H9 (cell line): ENCODE data around the gene HEPHL1. TPM values are rescaled to one million over a fixed set of nuclear protein-coding genes. Genes with fewer than 3 reads are reported as not detected.

Experiments used
- DNase-seq: peaks from one replicate; pipeline ENCODE4 v3.0.0-alpha.2; 2017
- H2AFZ ChIP-seq: one replicate; pipeline ENCODE4 v1.6.1; 2013; ENCODE audit warnings: mild to moderate bottlenecking, low read length, control low read depth, moderate library complexity
- H2AK5ac ChIP-seq: 2 replicates; pipeline ENCODE4 v1.6.1; 2013; ENCODE audit warnings: low read length, control low read depth, mixed read lengths; ENCODE audit not compliant: insufficient read length
- H2BK120ac ChIP-seq: one replicate; pipeline ENCODE4 v1.6.1; 2013; ENCODE audit warnings: low read depth, mild to moderate bottlenecking, low read length, control low read depth, inconsistent platforms; ENCODE audit not compliant: poor library complexity, severe bottlenecking
- H2BK12ac ChIP-seq: 2 replicates; pipeline ENCODE4 v1.6.1; 2013; ENCODE audit warnings: low read length, control low read depth, mixed read lengths, low read depth; ENCODE audit not compliant: insufficient read length
- H2BK15ac ChIP-seq: 2 replicates; pipeline ENCODE4 v1.6.1; 2013; ENCODE audit warnings: low read depth, low read length, control low read depth
- H2BK20ac ChIP-seq: one replicate; pipeline ENCODE4 v1.6.1; 2013; ENCODE audit warnings: low read depth, mild to moderate bottlenecking, low read length, control low read depth, inconsistent platforms; ENCODE audit not compliant: poor library complexity, severe bottlenecking
- H2BK5ac ChIP-seq: 2 replicates; pipeline ENCODE4 v1.6.1; 2013; ENCODE audit warnings: low read length, control low read depth, mixed read lengths; ENCODE audit not compliant: insufficient read length
- H3K14ac ChIP-seq: 2 replicates; pipeline ENCODE4 v1.6.1; 2013; ENCODE audit warnings: low read length, control low read depth; ENCODE audit not compliant: insufficient read depth
- H3K18ac ChIP-seq: 2 replicates; pipeline ENCODE4 v1.6.1; 2013; ENCODE audit warnings: low read depth, mild to moderate bottlenecking, mixed read lengths, low read length, control low read depth; ENCODE audit not compliant: insufficient read length
- H3K23ac ChIP-seq: 2 replicates; pipeline ENCODE4 v1.6.1; 2013; ENCODE audit warnings: low read length, control low read depth, mixed read lengths, low read depth; ENCODE audit not compliant: insufficient read length
- H3K23me2 ChIP-seq: 2 replicates; pipeline ENCODE4 v1.6.1; 2013; ENCODE audit warnings: low read depth, mild to moderate bottlenecking, mixed read lengths, low read length, control low read depth; ENCODE audit not compliant: insufficient read length, poor library complexity, severe bottlenecking
- H3K27ac ChIP-seq: 2 replicates; pipeline ENCODE4 v1.5.1; 2013; ENCODE audit warnings: low read length, control low read depth, mixed read lengths, low read depth; ENCODE audit not compliant: insufficient read length
- H3K27me3 ChIP-seq: 2 replicates; pipeline ENCODE4 v1.6.1; 2013; ENCODE audit warnings: low read length, control low read depth, inconsistent platforms; ENCODE audit not compliant: insufficient read depth
- H3K4ac ChIP-seq: 2 replicates; pipeline ENCODE4 v1.6.1; 2013; ENCODE audit warnings: low read depth, mild to moderate bottlenecking, control low read depth, inconsistent platforms, low read length, moderate library complexity
- H3K4me1 ChIP-seq: 2 replicates; pipeline ENCODE4 v1.6.1; 2013; ENCODE audit warnings: low read length, control low read depth, inconsistent platforms; ENCODE audit not compliant: insufficient read depth
- H3K4me2 ChIP-seq: 2 replicates; pipeline ENCODE4 v1.6.1; 2013; ENCODE audit warnings: low read length, control low read depth, mixed read lengths; ENCODE audit not compliant: insufficient read length, insufficient read depth
- H3K56ac ChIP-seq: 2 replicates; pipeline ENCODE4 v1.6.1; 2013; ENCODE audit warnings: low read depth, mild to moderate bottlenecking, mixed read lengths, low read length, control low read depth; ENCODE audit not compliant: insufficient read length
- H3K79me1 ChIP-seq: 2 replicates; pipeline ENCODE4 v1.6.1; 2013; ENCODE audit warnings: low read depth, mild to moderate bottlenecking, moderate library complexity, low read length, control low read depth, inconsistent platforms; ENCODE audit not compliant: insufficient read depth, poor library complexity, severe bottlenecking
- H3K79me2 ChIP-seq: 2 replicates; pipeline ENCODE4 v1.6.1; 2013; ENCODE audit warnings: low read length, control low read depth, inconsistent platforms; ENCODE audit not compliant: insufficient read depth
- H3K9ac ChIP-seq: 2 replicates; pipeline ENCODE4 v1.6.1; 2013; ENCODE audit warnings: low read length, control low read depth, mixed read lengths; ENCODE audit not compliant: insufficient read length; ENCODE audit errors: extremely low read depth
- H3K9me3 ChIP-seq: one replicate; pipeline ENCODE4 v1.6.1; 2013; ENCODE audit warnings: low read depth, low read length, inconsistent platforms; ENCODE audit not compliant: control insufficient read depth
- H3T11ph ChIP-seq: one replicate; pipeline ENCODE4 v1.6.1; 2013; ENCODE audit warnings: mild to moderate bottlenecking, low read length, control low read depth, inconsistent platforms
- H4K20me1 ChIP-seq: one replicate; pipeline ENCODE4 v1.6.1; 2013; ENCODE audit not compliant: control insufficient read depth, insufficient read length, insufficient read depth
- H4K5ac ChIP-seq: 2 replicates; pipeline ENCODE4 v1.6.1; 2013; ENCODE audit warnings: low read depth, mild to moderate bottlenecking, mixed read lengths, low read length, control low read depth; ENCODE audit not compliant: insufficient read length
- H4K8ac ChIP-seq: replicated peaks from 2 replicates; pipeline ENCODE4 v1.6.1; 2013; ENCODE audit warnings: low read length, control low read depth, mixed read lengths, low read depth; ENCODE audit not compliant: insufficient read length
- H4K91ac ChIP-seq: 2 replicates; pipeline ENCODE4 v1.6.1; 2013; ENCODE audit warnings: low read depth, mild to moderate bottlenecking, moderate library complexity, mixed read lengths, low read length, control low read depth; ENCODE audit not compliant: insufficient read length
- H3K27ac Mint-ChIP-seq, 3 experiments: 2 replicates in 2 of 3; 3 replicates in 1 of 3; pipeline ENCODE4 v1.8.0; 2020 to 2021; ENCODE audit warnings: mixed read lengths in 3 of 3, mild to moderate bottlenecking in 1 of 3, moderate library complexity in 1 of 3
- H3K27me3 Mint-ChIP-seq: 2 replicates; pipeline ENCODE4 v1.8.0; 2021; ENCODE audit warnings: low read depth, mild to moderate bottlenecking, moderate library complexity, mixed read lengths
- H3K36me3 Mint-ChIP-seq, 3 experiments: 2 replicates in 2 of 3; 3 replicates in 1 of 3; pipeline ENCODE4 v1.8.0; 2020 to 2021; ENCODE audit warnings: low read depth in 3 of 3, mixed read lengths in 3 of 3; ENCODE audit not compliant: insufficient read depth in 1 of 3
- H3K4me1 Mint-ChIP-seq, 2 experiments: 2 replicates each; pipeline ENCODE4 v1.8.0; 2020; ENCODE audit warnings: mixed read lengths in 2 of 2
- H3K4me3 Mint-ChIP-seq, 2 experiments: 2 replicates in 1 of 2; 3 replicates in 1 of 2; pipeline ENCODE4 v1.8.0; 2020 to 2021; ENCODE audit warnings: mild to moderate bottlenecking in 2 of 2, mixed read lengths in 2 of 2, moderate library complexity in 1 of 2
- H3K9me3 Mint-ChIP-seq, 2 experiments: 2 replicates in 1 of 2; 3 replicates in 1 of 2; pipeline ENCODE4 v1.8.0; 2020; ENCODE audit warnings: mild to moderate bottlenecking in 2 of 2, mixed read lengths in 2 of 2, moderate library complexity in 1 of 2
- WGBS: extraction: QIAGEN DNeasy Blood & Tissue Kit; methylation state at CpG from one replicate; pipeline ENCODE4 v1.1.7; 2013; ENCODE audit warnings: missing lambda C conversion rate, low lambda C conversion rate, mixed read lengths; ENCODE audit not compliant: insufficient read length; ENCODE audit errors: extremely low coverage; 5-methylcytosine and 5-hydroxymethylcytosine counted together
- total RNA-seq: library from RNA; stranded (reverse); gene quantifications from 2 replicates; pipeline ENCODE4 v1.2.1, GENCODE V29; 2021
- TF ChIP-seq, protein P1 (sequence below): fragments of 200-600 bp; sonication (generic); conservative IDR thresholded peaks from 3 replicates; pipeline ENCODE4 v1.8.0; 2021; ENCODE audit warnings: antibody characterized with exemption, mild to moderate bottlenecking

Gene HEPHL1
- total RNA-seq, 1 experiment from 2014 or later, result not detected

DNA sequence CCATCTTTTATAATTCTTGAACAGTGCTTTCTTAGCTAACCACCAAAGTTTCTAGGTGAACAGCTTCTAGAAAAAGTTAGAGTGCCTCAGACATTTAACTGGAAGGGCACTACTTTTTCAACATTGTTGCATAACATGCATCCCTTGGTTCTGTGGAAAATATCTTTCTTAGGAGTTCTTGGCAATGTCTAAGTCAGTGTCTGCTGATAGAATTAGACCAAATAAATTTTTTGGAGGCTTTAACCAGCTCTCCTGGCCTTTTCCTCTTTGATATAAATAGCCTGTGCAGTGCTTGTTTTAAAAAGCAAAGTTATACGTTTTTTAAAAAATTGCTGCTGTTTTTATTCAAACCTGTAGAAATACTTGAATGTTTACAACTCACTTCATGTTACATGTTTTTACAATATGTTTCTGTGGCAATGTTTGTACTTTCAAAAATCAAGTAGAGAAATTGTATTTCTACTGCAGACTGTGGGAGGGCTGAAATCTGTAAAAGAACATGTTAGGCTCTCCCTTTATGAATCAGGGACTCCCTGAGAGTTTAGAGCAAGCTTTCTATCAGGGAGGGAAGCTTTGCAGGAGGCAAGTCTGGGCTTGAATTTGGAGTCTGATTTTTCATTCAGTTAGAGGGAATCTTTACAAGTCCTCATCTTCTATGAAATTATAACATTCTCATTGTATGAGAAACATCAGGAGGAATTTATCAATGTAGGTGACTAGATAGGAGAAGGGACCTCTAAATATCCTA lies 91.2 kb downstream of the HEPHL1 start:
- Mint-ChIP-seq H3K36me3 (peaks cover 10 to 23% (median 13%) of the 10 kb centered on the region in 3 experiments), H3K4me3 (no peak overlapping the region), H3K9me3 (peaks cover 12 to 13% of the 10 kb centered on the region in 2 experiments; a peak in 4 of 5 replicates), H3K27ac (peak overlapping the region in 2 of 3 experiments; percentile 20 to 31; a peak in 2 of 7 replicates), H3K4me1 (peaks cover 23 to 25% of the 10 kb centered on the region in 2 experiments), H3K27me3 (peaks cover 5% of the 10 kb centered on the region)
- H2AK5ac ChIP-seq, result no peak overlapping the region
- H2AFZ ChIP-seq, result no peak overlapping the region
- peak overlapping the region; percentile 17 for H3T11ph ChIP-seq
- H3K56ac ChIP-seq, result no peak overlapping the region
- no peak overlapping the region for H2BK120ac ChIP-seq
- TF ChIP-seq, protein P1, sequence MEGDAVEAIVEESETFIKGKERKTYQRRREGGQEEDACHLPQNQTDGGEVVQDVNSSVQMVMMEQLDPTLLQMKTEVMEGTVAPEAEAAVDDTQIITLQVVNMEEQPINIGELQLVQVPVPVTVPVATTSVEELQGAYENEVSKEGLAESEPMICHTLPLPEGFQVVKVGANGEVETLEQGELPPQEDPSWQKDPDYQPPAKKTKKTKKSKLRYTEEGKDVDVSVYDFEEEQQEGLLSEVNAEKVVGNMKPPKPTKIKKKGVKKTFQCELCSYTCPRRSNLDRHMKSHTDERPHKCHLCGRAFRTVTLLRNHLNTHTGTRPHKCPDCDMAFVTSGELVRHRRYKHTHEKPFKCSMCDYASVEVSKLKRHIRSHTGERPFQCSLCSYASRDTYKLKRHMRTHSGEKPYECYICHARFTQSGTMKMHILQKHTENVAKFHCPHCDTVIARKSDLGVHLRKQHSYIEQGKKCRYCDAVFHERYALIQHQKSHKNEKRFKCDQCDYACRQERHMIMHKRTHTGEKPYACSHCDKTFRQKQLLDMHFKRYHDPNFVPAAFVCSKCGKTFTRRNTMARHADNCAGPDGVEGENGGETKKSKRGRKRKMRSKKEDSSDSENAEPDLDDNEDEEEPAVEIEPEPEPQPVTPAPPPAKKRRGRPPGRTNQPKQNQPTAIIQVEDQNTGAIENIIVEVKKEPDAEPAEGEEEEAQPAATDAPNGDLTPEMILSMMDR, result no peak
- H3K23me2 ChIP-seq, result no peaks in the 10 kb centered on the region
- H3K9ac ChIP-seq, result no peak overlapping the region
- no peak overlapping the region for H2BK15ac ChIP-seq
- no peaks in the 10 kb centered on the region for H3K27me3 ChIP-seq
- WGBS, result no CpG with 5 or more reads among the region's 1 CpG
- no peaks in the 10 kb centered on the region for H3K9me3 ChIP-seq
- H4K5ac ChIP-seq, result no peak overlapping the region
- no peak overlapping the region for H4K8ac ChIP-seq
- no peak overlapping the region for H3K23ac ChIP-seq
- no peaks in the 10 kb centered on the region for H3K79me2 ChIP-seq
- no peak overlapping the region for H3K14ac ChIP-seq
- H3K4ac ChIP-seq, result no peak overlapping the region
- H3K4me2 ChIP-seq, result no peak overlapping the region
- H4K91ac ChIP-seq, result no peak overlapping the region
- H3K79me1 ChIP-seq, result no peaks in the 10 kb centered on the region
- no peak overlapping the region for H2BK20ac ChIP-seq
- peaks cover 2% of the 10 kb centered on the region; the same call in 1 of the 2 replicates for H3K4me1 ChIP-seq
- H2BK5ac ChIP-seq, result no peak overlapping the region
- no peak overlapping the region for H3K27ac ChIP-seq
- H3K18ac ChIP-seq, result no peak overlapping the region
- no peaks in the 10 kb centered on the region for H4K20me1 ChIP-seq
- no peak overlapping the region for H2BK12ac ChIP-seq
- no peak for DNase-seq
